Mammary microvascular endothelial cell (primary cell): ENCODE measurements around the gene AVEN. TPM values are rescaled to one million over a fixed set of nuclear protein-coding genes. Genes with fewer than 3 reads are reported as not detected.

Source experiments
- total RNA-seq: library from RNA; depleted of rRNA; stranded (reverse); fragments of >200 nt; gene quantifications from 2 replicates; pipeline ENCODE4 v1.2.3, GENCODE V29; 2015

AVEN gene
- 26.2 and 27.6 TPM in 2 replicates for total RNA-seq

GRCh38 chr15:34038871-34039789 lies at the start of gene AVEN:
TSS of gene AVEN (minus strand) at chr15:34039204. CDS start at chr15:34039046, 158 bp downstream.

GRCh38 chr15:33968224-33968623 lies 70.8 kb downstream of the AVEN start, which contains the start of gene CHRM5:
TSS of gene CHRM5 (plus strand) at chr15:33968497. CDS start at chr15:34062718, 94,221 bp downstream.

Other genes with a start within 250 kb of the AVEN start
- not detected in 2 replicates for gene CHRM5, start 70.7 kb downstream of the AVEN start, total RNA-seq
- gene EMC7, start 62.7 kb upstream of the AVEN start, total RNA-seq = 48.5 and 53.6 TPM in 2 replicates
- 0.53 and 0.98 TPM in 2 replicates for gene PGBD4, start 62.9 kb upstream of the AVEN start, total RNA-seq
- 39.4 and 41.8 TPM in 2 replicates for gene KATNBL1, start 170.9 kb upstream of the AVEN start, total RNA-seq
- gene EMC4, start 185.8 kb upstream of the AVEN start, total RNA-seq = 184 and 223 TPM in 2 replicates